Epithelial cell of esophagus (primary cell): ENCODE measurements around the gene C5orf15.

ENCODE experiments used
- DNase-seq: peaks from one replicate; pipeline ENCODE4 v3.0.0; 2010; ENCODE audit warnings: low read depth
- H3K4me3 ChIP-seq: 2 replicates; pipeline ENCODE4 v1.5.1; 2011; ENCODE audit warnings: mild to moderate bottlenecking, low read length, control low read depth
- CTCF ChIP-seq: IDR thresholded peaks from 2 replicates; pipeline ENCODE4 v1.5.1; 2011; ENCODE audit warnings: low read depth, mild to moderate bottlenecking, low read length, control low read depth, inconsistent platforms; ENCODE audit not compliant: insufficient read depth; ENCODE audit errors: missing control alignments

Gene C5orf15

GRCh38 chr5:133932441-133933168 is 35.8 kb downstream of the C5orf15 start:
- no peak overlapping the region for H3K4me3 ChIP-seq
- no peak for TF ChIP-seq CTCF
- DNase-seq = no peak

GRCh38 chr5:133931546-133931945 is 36.9 kb downstream of the C5orf15 start:
- no peak for DNase-seq
- no peak for TF ChIP-seq CTCF

GRCh38 chr5:133930813-133931090 is 37.7 kb downstream of the C5orf15 start:
- DNase-seq = no peak
- no peak for TF ChIP-seq CTCF
- H3K4me3 ChIP-seq = no peak overlapping the region

More at GRCh38 chr5:133931546-133931945, 36.9 kb downstream of the C5orf15 start:
- no peak overlapping the region for H3K4me3 ChIP-seq

GRCh38 chr5:133930061-133930812 is 38.2 kb downstream of the C5orf15 start:
- no peak for TF ChIP-seq CTCF
- H3K4me3 ChIP-seq = no peak overlapping the region
- no peak for DNase-seq

- no peak for DNase-seq
Observed at GRCh38 chr5:133928587-133929393, 39.6 kb downstream of the C5orf15 start.

More at GRCh38 chr5:133928587-133929393, 39.6 kb downstream of the C5orf15 start:
- no peak overlapping the region for H3K4me3 ChIP-seq
- TF ChIP-seq CTCF = no peak
